Glomerular endothelial cell (primary cell): ENCODE results near the gene ARHGAP42. TPM values are rescaled to one million over a fixed set of nuclear protein-coding genes. Genes with fewer than 3 reads are reported as not detected.
"Not testable (repeated sequence)": the region's sequence is repeated elsewhere in the genome, so short reads cannot be mapped to it uniquely, and the experiment has no call there.

Experiments used
- DNase-seq: peaks from one replicate; pipeline ENCODE4 v3.0.0-alpha.2; 2011; ENCODE audit warnings: low read depth, low spot score; ENCODE audit errors: extremely low read depth
- total RNA-seq: library from RNA; depleted of rRNA; stranded (reverse); fragments of >200 nt; gene quantifications from 2 replicates; pipeline ENCODE4 v1.2.3, GENCODE V29; 2015

ARHGAP42 gene
- total RNA-seq: 11.9 and 12.7 TPM in 2 replicates

GRCh38 chr11:100687054-100687629, at the start of gene ARHGAP42:
TSS of gene ARHGAP42 (plus strand) at chr11:100687288. CDS start at chr11:100687679, 391 bp downstream.
- DNase-seq: no peak

- DNase-seq: no peak
These were observed 49.4 kb upstream of the ARHGAP42 start for GRCh38 chr11:100637706-100638105.

- DNase-seq: no peak
These were observed 48.4 kb upstream of the ARHGAP42 start for GRCh38 chr11:100638648-100639047.

- no peak for DNase-seq
These were observed 47.9 kb upstream of the ARHGAP42 start for GRCh38 chr11:100639140-100639539.

- no peak for DNase-seq
These were observed 47.0 kb upstream of the ARHGAP42 start for GRCh38 chr11:100640071-100640470.

- DNase-seq: no peak
These were observed 46.4 kb upstream of the ARHGAP42 start for GRCh38 chr11:100640646-100641045.

- no peak for DNase-seq
These were observed 45.6 kb upstream of the ARHGAP42 start for GRCh38 chr11:100641456-100641855.

- DNase-seq: no peak
These were observed 40.5 kb upstream of the ARHGAP42 start for GRCh38 chr11:100646545-100646944.

- no peak for DNase-seq
These were observed 39.2 kb upstream of the ARHGAP42 start for GRCh38 chr11:100647861-100648260.

GRCh38 chr11:100663583-100663982, 23.5 kb upstream of the ARHGAP42 start:
- DNase-seq: no peak

- DNase-seq: no peak
These were observed 23.1 kb upstream of the ARHGAP42 start for GRCh38 chr11:100663996-100664395.

- not testable (repeated sequence) for DNase-seq
These were observed 20.3 kb upstream of the ARHGAP42 start for GRCh38 chr11:100666816-100667215.

GRCh38 chr11:100667449-100667848, 19.6 kb upstream of the ARHGAP42 start:
- DNase-seq: no peak

GRCh38 chr11:100670140-100670539, 16.9 kb upstream of the ARHGAP42 start:
- DNase-seq: no peak

- no peak for DNase-seq
These were observed 15.6 kb upstream of the ARHGAP42 start for GRCh38 chr11:100671471-100671870.

- DNase-seq: no peak
These were observed 14.5 kb upstream of the ARHGAP42 start for GRCh38 chr11:100672498-100673033.

GRCh38 chr11:100673063-100673462, 14.0 kb upstream of the ARHGAP42 start:
- no peak for DNase-seq

- DNase-seq: no peak
These were observed 12.9 kb upstream of the ARHGAP42 start for GRCh38 chr11:100674212-100674611.

- DNase-seq: no peak
These were observed 11.9 kb upstream of the ARHGAP42 start for GRCh38 chr11:100675115-100675650.

GRCh38 chr11:100676901-100677300, 10.2 kb upstream of the ARHGAP42 start:
- no peak for DNase-seq

- no peak for DNase-seq
These were observed 9.3 kb upstream of the ARHGAP42 start for GRCh38 chr11:100677796-100678195.

- DNase-seq: no peak
These were observed 7.0 kb upstream of the ARHGAP42 start for GRCh38 chr11:100680070-100680469.
